Measurements from ENCODE around the gene TTLL3. TPM values are rescaled to one million over a fixed set of nuclear protein-coding genes. Genes with fewer than 3 reads are reported as not detected.

The TTLL3 gene
- total RNA-seq, 1 experiment from 2014 or later = 15.7 TPM

- H3K36me3 ChIP-seq (ENCODE audit: control insufficient read depth, insufficient read depth, low read length) = no peaks in the 10 kb centered on the region; the same call in 1 of the 2 replicates
- DNase-seq (ENCODE audit: low read depth, low spot score) (no peak), ATAC-seq (no peak)
- H3K27me3 ChIP-seq (ENCODE audit: control insufficient read depth, insufficient read depth, low read length) = no peaks in the 10 kb centered on the region
- no peak overlapping the region for H3K4me3 ChIP-seq (ENCODE audit: low read depth in 2 of 2, low read length in 2 of 2)
- peaks cover 7% of the 10 kb centered on the region for H3K4me1 ChIP-seq (ENCODE audit: control insufficient read depth, insufficient read depth, low read length)
- CTCF ChIA-PET = no interaction called here
- BruUV-seq (replicated peaks) = no TSS peak
- intact Hi-C loops (cut with micrococcal nuclease; ENCODE audit: unreplicated experiment) (no loop called here), in situ Hi-C loops (cut with HindIII; ENCODE audit: low pct_unique_long_range_greater_than_20kb, low sequenced_read_pairs) (no loop called here)
- TF ChIP-seq POLR2AphosphoS5 (IDR thresholded peaks at IDR 0.05; ENCODE audit: low read depth, low read length) = no peak
- TF ChIP-seq, protein P1, sequence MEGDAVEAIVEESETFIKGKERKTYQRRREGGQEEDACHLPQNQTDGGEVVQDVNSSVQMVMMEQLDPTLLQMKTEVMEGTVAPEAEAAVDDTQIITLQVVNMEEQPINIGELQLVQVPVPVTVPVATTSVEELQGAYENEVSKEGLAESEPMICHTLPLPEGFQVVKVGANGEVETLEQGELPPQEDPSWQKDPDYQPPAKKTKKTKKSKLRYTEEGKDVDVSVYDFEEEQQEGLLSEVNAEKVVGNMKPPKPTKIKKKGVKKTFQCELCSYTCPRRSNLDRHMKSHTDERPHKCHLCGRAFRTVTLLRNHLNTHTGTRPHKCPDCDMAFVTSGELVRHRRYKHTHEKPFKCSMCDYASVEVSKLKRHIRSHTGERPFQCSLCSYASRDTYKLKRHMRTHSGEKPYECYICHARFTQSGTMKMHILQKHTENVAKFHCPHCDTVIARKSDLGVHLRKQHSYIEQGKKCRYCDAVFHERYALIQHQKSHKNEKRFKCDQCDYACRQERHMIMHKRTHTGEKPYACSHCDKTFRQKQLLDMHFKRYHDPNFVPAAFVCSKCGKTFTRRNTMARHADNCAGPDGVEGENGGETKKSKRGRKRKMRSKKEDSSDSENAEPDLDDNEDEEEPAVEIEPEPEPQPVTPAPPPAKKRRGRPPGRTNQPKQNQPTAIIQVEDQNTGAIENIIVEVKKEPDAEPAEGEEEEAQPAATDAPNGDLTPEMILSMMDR (IDR thresholded peaks at IDR 0.05) = peak; percentile 78
- H3K27ac ChIP-seq (ENCODE audit: low read length) = no peak overlapping the region
- H3K9me3 ChIP-seq (ENCODE audit: control insufficient read depth, insufficient read depth, low read depth, low read length) = no peaks in the 10 kb centered on the region
- POLR2A ChIA-PET = no interaction called here
These were observed 23.0 kb upstream of the TTLL3 start for GRCh38 chr3:9786825-9787669.

DNA sequence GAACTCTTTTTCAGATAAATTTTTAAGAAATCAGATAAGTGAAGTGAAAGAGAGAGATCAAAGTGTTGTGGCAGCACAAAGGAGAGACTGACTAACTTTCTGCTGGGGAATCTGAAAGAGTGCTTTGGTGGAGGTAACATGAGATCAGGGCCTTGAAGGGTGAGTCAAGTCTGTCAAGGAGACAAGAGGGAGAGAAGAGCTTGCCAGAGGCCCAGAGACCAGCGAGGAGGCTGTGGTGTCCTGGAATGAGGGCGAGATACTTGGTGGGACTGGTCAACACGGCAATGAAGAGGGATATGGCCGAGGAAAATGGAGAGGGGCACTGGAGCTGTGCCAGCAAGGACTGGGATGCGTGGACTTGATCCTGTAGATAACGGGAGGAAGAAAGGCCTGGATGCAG lies 22.3 kb upstream of the TTLL3 start:
- ATAC-seq (no peak), DNase-seq (ENCODE audit: low read depth, low spot score) (no peak)
- no TSS peak for BruUV-seq (replicated peaks)
- no peaks in the 10 kb centered on the region for H3K27me3 ChIP-seq (ENCODE audit: control insufficient read depth, insufficient read depth, low read length)
- TF ChIP-seq POLR2AphosphoS5 (IDR thresholded peaks at IDR 0.05; ENCODE audit: low read depth, low read length) = no peak
- TF ChIP-seq, protein P1 (IDR thresholded peaks at IDR 0.05) = no peak
- TF ChIP-seq, protein P2, sequence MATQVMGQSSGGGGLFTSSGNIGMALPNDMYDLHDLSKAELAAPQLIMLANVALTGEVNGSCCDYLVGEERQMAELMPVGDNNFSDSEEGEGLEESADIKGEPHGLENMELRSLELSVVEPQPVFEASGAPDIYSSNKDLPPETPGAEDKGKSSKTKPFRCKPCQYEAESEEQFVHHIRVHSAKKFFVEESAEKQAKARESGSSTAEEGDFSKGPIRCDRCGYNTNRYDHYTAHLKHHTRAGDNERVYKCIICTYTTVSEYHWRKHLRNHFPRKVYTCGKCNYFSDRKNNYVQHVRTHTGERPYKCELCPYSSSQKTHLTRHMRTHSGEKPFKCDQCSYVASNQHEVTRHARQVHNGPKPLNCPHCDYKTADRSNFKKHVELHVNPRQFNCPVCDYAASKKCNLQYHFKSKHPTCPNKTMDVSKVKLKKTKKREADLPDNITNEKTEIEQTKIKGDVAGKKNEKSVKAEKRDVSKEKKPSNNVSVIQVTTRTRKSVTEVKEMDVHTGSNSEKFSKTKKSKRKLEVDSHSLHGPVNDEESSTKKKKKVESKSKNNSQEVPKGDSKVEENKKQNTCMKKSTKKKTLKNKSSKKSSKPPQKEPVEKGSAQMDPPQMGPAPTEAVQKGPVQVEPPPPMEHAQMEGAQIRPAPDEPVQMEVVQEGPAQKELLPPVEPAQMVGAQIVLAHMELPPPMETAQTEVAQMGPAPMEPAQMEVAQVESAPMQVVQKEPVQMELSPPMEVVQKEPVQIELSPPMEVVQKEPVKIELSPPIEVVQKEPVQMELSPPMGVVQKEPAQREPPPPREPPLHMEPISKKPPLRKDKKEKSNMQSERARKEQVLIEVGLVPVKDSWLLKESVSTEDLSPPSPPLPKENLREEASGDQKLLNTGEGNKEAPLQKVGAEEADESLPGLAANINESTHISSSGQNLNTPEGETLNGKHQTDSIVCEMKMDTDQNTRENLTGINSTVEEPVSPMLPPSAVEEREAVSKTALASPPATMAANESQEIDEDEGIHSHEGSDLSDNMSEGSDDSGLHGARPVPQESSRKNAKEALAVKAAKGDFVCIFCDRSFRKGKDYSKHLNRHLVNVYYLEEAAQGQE (IDR thresholded peaks at IDR 0.05; ENCODE audit: insufficient read depth in 1 of 2, low read depth in 2 of 2, low read length in 1 of 2) = no peak
- TF ChIP-seq SIN3A (IDR thresholded peaks at IDR 0.05; ENCODE audit: borderline replicate concordance, insufficient read depth, low read depth, low read length) = no peak
- no peak for TF ChIP-seq TCF7L2 (IDR thresholded peaks at IDR 0.05; ENCODE audit: low read depth, low read length)
- intact Hi-C loops (cut with micrococcal nuclease; ENCODE audit: unreplicated experiment) = no loop called here
- POLR2A ChIA-PET = interaction anchor here (0.7 kb wide), 1 partner anchor 42 kb away, joined by 6 read pairs; no protein-coding TSS in a partner anchor
- H3K36me3 ChIP-seq (ENCODE audit: control insufficient read depth, insufficient read depth, low read length) = no peaks in the 10 kb centered on the region; the same call in 1 of the 2 replicates
- in situ Hi-C loops (cut with HindIII; ENCODE audit: low pct_unique_long_range_greater_than_20kb, low sequenced_read_pairs) = no loop called here
- no peak overlapping the region for H3K27ac ChIP-seq (ENCODE audit: low read length)
- H3K4me1 ChIP-seq (ENCODE audit: control insufficient read depth, insufficient read depth, low read length) = peaks cover 7% of the 10 kb centered on the region
- H3K4me3 ChIP-seq (ENCODE audit: low read depth in 2 of 2, low read length in 2 of 2) = no peak overlapping the region
- H3K9me3 ChIP-seq (ENCODE audit: control insufficient read depth, insufficient read depth, low read depth, low read length) = no peaks in the 10 kb centered on the region
- CTCF ChIA-PET = interaction anchor here (0.6 kb wide), 1 partner anchor 145 kb away, joined by 3 read pairs; no protein-coding TSS in a partner anchor
